Skeletal muscle satellite cell (primary cell): ENCODE data around the gene KBTBD12.
"Not testable (repeated sequence)": the region's sequence is repeated elsewhere in the genome, so short reads cannot be mapped to it uniquely, and the experiment has no call there.

Source experiments
- H3K27me3 ChIP-seq: 2 replicates; pipeline ENCODE4 v1.7.0; 2013; ENCODE audit warnings: low read length; ENCODE audit not compliant: control insufficient read depth, insufficient read depth
- H3K36me3 ChIP-seq: 2 replicates; pipeline ENCODE4 v1.7.0; 2013; ENCODE audit warnings: mild to moderate bottlenecking, control low read depth, low read length; ENCODE audit not compliant: insufficient read depth
- H3K4me1 ChIP-seq: 2 replicates; pipeline ENCODE4 v1.7.0; 2013; ENCODE audit warnings: low read length; ENCODE audit not compliant: control insufficient read depth, insufficient read depth
- H3K4me2 ChIP-seq: 2 replicates; pipeline ENCODE4 v1.7.0; 2013; ENCODE audit warnings: mild to moderate bottlenecking, low read length
- H3K4me3 ChIP-seq: 2 replicates; pipeline ENCODE4 v1.7.0; 2013; ENCODE audit warnings: low read length
- H3K9ac ChIP-seq: 2 replicates; pipeline ENCODE4 v1.7.0; 2013; ENCODE audit warnings: mild to moderate bottlenecking, low read depth, low read length, moderate library complexity
- H3K9me3 ChIP-seq: replicated peaks from 2 replicates; pipeline ENCODE4 v1.7.0; 2013; ENCODE audit warnings: mild to moderate bottlenecking, control low read depth, low read length

Gene KBTBD12

GRCh38 chr3:127888156-127888555 is 26.9 kb upstream of the KBTBD12 start:
- Histone ChIP-seq H3K9ac (no peak overlapping the region), H3K27me3 (no peaks in the 10 kb centered on the region), H3K4me1 (peaks cover 27% of the 10 kb centered on the region), H3K4me3 (no peak overlapping the region), H3K36me3 (no peaks in the 10 kb centered on the region), H3K4me2 (no peak overlapping the region), H3K9me3 (peaks cover 10% of the 10 kb centered on the region)

GRCh38 chr3:127888564-127889107 is 26.4 kb upstream of the KBTBD12 start:
- Histone ChIP-seq H3K36me3 (no peaks in the 10 kb centered on the region), H3K27me3 (no peaks in the 10 kb centered on the region), H3K4me3 (no peak overlapping the region), H3K4me2 (peak overlapping the region; percentile 19), H3K9me3 (peaks cover 10% of the 10 kb centered on the region), H3K4me1 (peaks cover 27% of the 10 kb centered on the region), H3K9ac (peak overlapping the region; percentile 28)

DNA sequence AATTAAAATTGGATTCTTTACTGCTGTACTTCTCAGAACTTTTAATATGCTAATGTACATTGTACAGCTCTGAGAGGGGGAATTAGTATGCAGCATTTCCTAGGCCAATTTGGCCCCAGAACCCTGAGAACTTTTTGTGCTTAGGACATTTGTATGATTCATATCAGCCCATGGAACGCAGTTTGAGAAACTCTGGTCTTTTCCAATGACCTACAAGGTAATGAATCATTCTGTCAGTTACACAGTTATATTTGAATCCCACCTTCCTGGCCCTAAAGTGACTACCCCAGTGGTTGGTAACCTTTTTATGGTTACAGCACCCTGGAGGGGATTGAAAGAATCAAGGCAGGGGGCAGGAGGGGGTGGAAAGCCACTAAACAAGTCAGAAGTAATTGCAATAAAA is 25.6 kb upstream of the KBTBD12 start:
- Histone ChIP-seq H3K36me3 (no peaks in the 10 kb centered on the region), H3K4me1 (peaks cover 27% of the 10 kb centered on the region), H3K9me3 (peaks cover 10% of the 10 kb centered on the region), H3K4me3 (no peak overlapping the region), H3K9ac (peak overlapping the region; percentile 28), H3K27me3 (no peaks in the 10 kb centered on the region), H3K4me2 (peak overlapping the region; percentile 19)

DNA sequence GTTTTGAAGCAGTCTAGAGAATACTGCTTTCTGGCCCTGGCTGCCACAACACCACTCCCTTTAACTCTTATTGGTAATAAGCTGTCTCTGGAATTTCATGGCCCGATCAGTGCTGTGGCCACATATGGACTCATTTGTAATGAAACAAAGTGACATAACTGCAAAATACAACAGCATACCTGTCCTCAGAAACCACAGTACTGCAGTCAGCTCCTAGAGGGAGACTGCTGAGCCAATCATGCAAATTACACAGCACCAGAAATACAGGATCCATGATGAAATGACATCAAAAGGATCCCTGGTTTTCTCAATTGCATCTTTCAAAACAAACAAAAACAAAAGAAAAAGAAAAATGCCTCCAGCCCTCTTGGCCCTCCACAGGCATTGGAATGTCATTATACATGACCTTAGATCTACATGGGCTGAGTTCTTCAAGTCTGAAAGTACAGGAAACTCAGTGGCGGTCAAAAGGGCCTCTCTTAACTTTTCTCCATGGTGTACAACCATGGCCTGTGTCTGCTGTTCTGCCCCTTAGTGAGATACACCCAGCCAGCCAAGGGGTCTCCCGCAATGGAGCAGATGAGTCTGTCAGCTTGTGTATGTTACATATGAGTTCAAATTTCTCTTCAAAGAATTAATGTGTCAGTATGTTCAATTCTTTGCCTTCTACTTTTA is 24.9 kb upstream of the KBTBD12 start:
- H3K36me3 ChIP-seq, result no peaks in the 10 kb centered on the region
- peaks cover 27% of the 10 kb centered on the region for H3K4me1 ChIP-seq
- H3K9me3 ChIP-seq, result peaks cover 10% of the 10 kb centered on the region
- H3K27me3 ChIP-seq, result no peaks in the 10 kb centered on the region
- H3K4me3 ChIP-seq, result no peak overlapping the region
- no peak overlapping the region for H3K4me2 ChIP-seq
- no peak overlapping the region for H3K9ac ChIP-seq

DNA sequence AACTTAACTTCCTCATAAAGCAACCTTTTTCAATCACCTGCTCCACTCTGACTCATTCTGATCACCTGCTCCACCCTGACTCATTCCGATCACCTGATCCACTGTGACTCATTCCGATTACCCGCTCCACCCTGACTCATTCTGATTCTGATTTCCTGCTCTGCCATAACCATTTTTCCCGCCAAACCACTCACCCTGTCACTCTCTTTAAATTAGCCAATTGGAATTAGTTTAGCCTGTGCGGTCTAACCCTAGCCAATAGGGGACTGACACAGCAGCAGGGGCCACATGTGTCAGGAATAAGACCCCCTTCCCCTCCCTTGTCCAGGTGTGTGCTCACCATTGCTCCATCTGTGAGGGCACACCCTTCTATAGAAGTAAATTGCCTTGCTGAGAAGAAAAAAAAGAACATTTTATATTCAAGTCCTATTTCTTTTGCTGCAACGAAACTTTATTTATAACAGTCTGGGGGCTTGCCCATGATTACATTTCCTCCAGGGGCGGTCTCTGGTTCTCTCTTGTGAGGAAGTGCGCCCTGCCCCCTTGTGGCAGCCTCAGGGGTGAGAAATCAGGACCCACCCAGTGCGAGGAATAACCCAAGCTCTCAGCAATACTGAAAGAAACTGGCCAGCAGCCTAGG is 24.3 kb upstream of the KBTBD12 start:
- H3K9ac ChIP-seq, H3K4me2 ChIP-seq, H3K4me3 ChIP-seq, H3K36me3 ChIP-seq, H3K27me3 ChIP-seq: not testable (repeated sequence)
- Histone ChIP-seq H3K4me1 (peaks cover 27% of the 10 kb centered on the region), H3K9me3 (peaks cover 10% of the 10 kb centered on the region)

DNA sequence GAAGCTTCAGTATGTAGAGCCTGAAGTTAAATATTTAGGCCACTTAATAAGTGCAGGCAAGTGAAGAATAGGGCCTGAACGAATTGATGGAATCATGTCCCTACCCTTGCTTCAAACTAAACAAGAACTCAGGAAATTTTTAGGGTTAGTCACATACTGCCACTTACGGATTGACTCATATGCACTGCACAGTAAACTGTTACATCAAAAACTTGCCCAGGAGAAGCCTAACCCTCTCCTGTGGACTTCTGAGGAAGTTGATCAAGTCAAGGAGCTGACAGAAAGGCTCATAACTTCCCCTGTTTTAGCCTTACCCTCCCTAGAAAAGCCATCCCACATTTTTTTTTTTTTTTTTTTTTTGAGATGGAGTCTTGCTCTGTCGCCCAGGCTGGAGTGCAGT is 20.6 kb upstream of the KBTBD12 start:
- Histone ChIP-seq H3K36me3 (no peaks in the 10 kb centered on the region), H3K9me3 (peaks cover 10% of the 10 kb centered on the region), H3K4me1 (peaks cover 9% of the 10 kb centered on the region), H3K4me2 (no peak overlapping the region), H3K27me3 (no peaks in the 10 kb centered on the region), H3K9ac (no peak overlapping the region), H3K4me3 (no peak overlapping the region)

GRCh38 chr3:127899200-127899599 is 15.8 kb upstream of the KBTBD12 start:
- no peak overlapping the region for H3K9ac ChIP-seq
- H3K4me2 ChIP-seq, result no peak overlapping the region
- H3K27me3 ChIP-seq, result peaks cover 23% of the 10 kb centered on the region
- no peak overlapping the region for H3K4me3 ChIP-seq
- no peaks in the 10 kb centered on the region for H3K4me1 ChIP-seq
- H3K9me3 ChIP-seq, result no peaks in the 10 kb centered on the region
- no peaks in the 10 kb centered on the region for H3K36me3 ChIP-seq

GRCh38 chr3:127899766-127900165 is 15.3 kb upstream of the KBTBD12 start:
- Histone ChIP-seq H3K4me3 (no peak overlapping the region), H3K9ac (no peak overlapping the region), H3K4me2 (no peak overlapping the region), H3K27me3 (peaks cover 28% of the 10 kb centered on the region), H3K4me1 (no peaks in the 10 kb centered on the region), H3K36me3 (no peaks in the 10 kb centered on the region), H3K9me3 (no peaks in the 10 kb centered on the region)

- H3K4me3 ChIP-seq, result no peak overlapping the region
- H3K4me2 ChIP-seq, result no peak overlapping the region
- no peaks in the 10 kb centered on the region for H3K4me1 ChIP-seq
- no peaks in the 10 kb centered on the region for H3K36me3 ChIP-seq
- peaks cover 35% of the 10 kb centered on the region for H3K27me3 ChIP-seq
- no peak overlapping the region for H3K9ac ChIP-seq
- H3K9me3 ChIP-seq, result no peaks in the 10 kb centered on the region
These were observed 14.5 kb upstream of the KBTBD12 start for GRCh38 chr3:127900536-127900935.

DNA sequence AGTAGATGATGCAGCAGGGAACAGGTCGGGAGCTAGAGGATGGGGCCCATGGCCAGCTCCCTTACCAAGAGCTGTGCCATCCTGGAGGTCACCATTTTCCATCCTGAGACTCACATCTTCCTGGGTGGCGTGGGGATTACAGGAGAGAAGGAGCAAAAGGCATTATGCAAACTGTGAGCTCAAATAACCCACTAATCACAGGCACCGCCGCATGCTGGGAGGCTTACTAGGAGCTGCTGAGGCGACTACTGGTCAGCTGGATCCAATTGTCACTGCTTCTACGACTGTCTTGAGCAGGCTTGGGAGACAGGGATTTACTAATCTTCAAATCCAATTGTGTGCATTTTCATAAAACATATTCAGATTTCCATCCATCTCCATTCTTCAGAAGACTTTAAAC is 12.5 kb upstream of the KBTBD12 start:
- H3K4me3 ChIP-seq, result no peak overlapping the region
- H3K4me1 ChIP-seq, result no peaks in the 10 kb centered on the region
- no peaks in the 10 kb centered on the region for H3K9me3 ChIP-seq
- H3K36me3 ChIP-seq, result no peaks in the 10 kb centered on the region
- H3K4me2 ChIP-seq, result no peak overlapping the region
- H3K27me3 ChIP-seq, result peaks cover 42% of the 10 kb centered on the region
- no peak overlapping the region for H3K9ac ChIP-seq

GRCh38 chr3:127903611-127904375 is 11.2 kb upstream of the KBTBD12 start:
- H3K9me3 ChIP-seq, result no peaks in the 10 kb centered on the region
- no peak overlapping the region for H3K4me3 ChIP-seq
- no peak overlapping the region for H3K9ac ChIP-seq
- no peaks in the 10 kb centered on the region for H3K36me3 ChIP-seq
- no peak overlapping the region for H3K4me2 ChIP-seq
- no peaks in the 10 kb centered on the region for H3K4me1 ChIP-seq
- H3K27me3 ChIP-seq, result peaks cover 49% of the 10 kb centered on the region
